ENCODE measurements around the gene NTRK1.

NTRK1 gene

GRCh38 chr1:156860628-156861423, at the start of gene NTRK1:
TSS of gene NTRK1 (plus strand) at chr1:156860865. CDS start at chr1:156860935, 70 bp downstream.
- DNase-seq (ENCODE audit: low spot score), result peak; percentile 72

- DNase-seq (ENCODE audit: low spot score), result no peak
Measured at GRCh38 chr1:156811168-156811567, 49.5 kb upstream of the NTRK1 start.

- no peak for DNase-seq (ENCODE audit: low spot score)
Measured at GRCh38 chr1:156812293-156812990, 48.2 kb upstream of the NTRK1 start.

- DNase-seq (ENCODE audit: low spot score), result no peak
Measured at GRCh38 chr1:156813298-156813697, 47.4 kb upstream of the NTRK1 start.

- peak; percentile 63 for DNase-seq (ENCODE audit: low spot score)
Measured at GRCh38 chr1:156813750-156814570, 46.7 kb upstream of the NTRK1 start.

- DNase-seq (ENCODE audit: low spot score), result no peak
Measured at GRCh38 chr1:156814571-156815260, 45.9 kb upstream of the NTRK1 start.

- DNase-seq (ENCODE audit: low spot score), result peak; percentile 76
Measured at GRCh38 chr1:156815307-156815826, 45.3 kb upstream of the NTRK1 start.

- no peak for DNase-seq (ENCODE audit: low spot score)
Measured at GRCh38 chr1:156815961-156816422, 44.7 kb upstream of the NTRK1 start.

- DNase-seq (ENCODE audit: low spot score), result no peak
Measured at GRCh38 chr1:156816561-156817328, 43.9 kb upstream of the NTRK1 start, which contains the start of gene SH2D2A. TSS of gene SH2D2A (minus strand) at chr1:156816848. CDS start at chr1:156816708, 140 bp downstream.

- peak; percentile 75 for DNase-seq (ENCODE audit: low spot score)
Measured at GRCh38 chr1:156821801-156822200, 38.9 kb upstream of the NTRK1 start.

- no peak for DNase-seq (ENCODE audit: low spot score)
Measured at GRCh38 chr1:156822680-156823079, 38.0 kb upstream of the NTRK1 start.

- no peak for DNase-seq (ENCODE audit: low spot score)
Measured at GRCh38 chr1:156823210-156823790, 37.4 kb upstream of the NTRK1 start.

- peak; percentile 48 for DNase-seq (ENCODE audit: low spot score)
Measured at GRCh38 chr1:156826630-156827029, 34.0 kb upstream of the NTRK1 start.

GRCh38 chr1:156828400-156829124, 32.1 kb upstream of the NTRK1 start:
- DNase-seq (ENCODE audit: low spot score), result no peak

GRCh38 chr1:156832434-156832833, 28.2 kb upstream of the NTRK1 start:
- no peak for DNase-seq (ENCODE audit: low spot score)

- DNase-seq (ENCODE audit: low spot score), result no peak
Measured at GRCh38 chr1:156833603-156834002, 27.1 kb upstream of the NTRK1 start.

- DNase-seq (ENCODE audit: low spot score), result no peak
Measured at GRCh38 chr1:156834322-156834721, 26.3 kb upstream of the NTRK1 start.

GRCh38 chr1:156836041-156836654, 24.5 kb upstream of the NTRK1 start:
- DNase-seq (ENCODE audit: low spot score), result no peak

- no peak for DNase-seq (ENCODE audit: low spot score)
Measured at GRCh38 chr1:156836892-156837291, 23.8 kb upstream of the NTRK1 start.

All from GM03348 (cell line).